Mononuclear cell (primary cell): ENCODE measurements around the gene IGSF5. TPM values are rescaled to one million over a fixed set of nuclear protein-coding genes. Genes with fewer than 3 reads are reported as not detected.
"Not testable (repeated sequence)": the region's sequence is repeated elsewhere in the genome, so short reads cannot be mapped to it uniquely, and the experiment has no call there.

Source experiments
- H3K27me3 ChIP-seq: 2 replicates; pipeline ENCODE4 v1.6.0; 2011; ENCODE audit warnings: low read length, control low read depth; ENCODE audit not compliant: insufficient read depth
- H3K4me1 ChIP-seq: 2 replicates; pipeline ENCODE4 v1.5.1; 2011; ENCODE audit warnings: mild to moderate bottlenecking, low read length, control low read depth; ENCODE audit not compliant: insufficient read depth
- H3K4me3 ChIP-seq: 2 replicates; pipeline ENCODE4 v1.5.1; 2011; ENCODE audit warnings: mild to moderate bottlenecking, low read length, moderate library complexity
- H3K9me3 ChIP-seq: 2 replicates; pipeline ENCODE4 v1.5.1; 2011; ENCODE audit warnings: low read depth, mild to moderate bottlenecking, control low read depth, low read length
- total RNA-seq: library from RNA; depleted of rRNA; stranded (reverse); fragments of >200 nt; gene quantifications from one replicate; pipeline ENCODE4 v1.2.3, GENCODE V29; 2012

Gene IGSF5
- total RNA-seq, 1 donor = not detected

GRCh38 chr21:39726133-39726532 lies 18.9 kb upstream of the IGSF5 start:
- Histone ChIP-seq H3K4me3 (no peak overlapping the region), H3K27me3 (no peaks in the 10 kb centered on the region), H3K9me3 (no peaks in the 10 kb centered on the region), H3K4me1 (no peaks in the 10 kb centered on the region)

- no peaks in the 10 kb centered on the region for H3K27me3 ChIP-seq
- H3K9me3 ChIP-seq = no peaks in the 10 kb centered on the region
- no peak overlapping the region for H3K4me3 ChIP-seq
- no peaks in the 10 kb centered on the region for H3K4me1 ChIP-seq
These were observed 17.4 kb upstream of the IGSF5 start for GRCh38 chr21:39727401-39728120.

- no peaks in the 10 kb centered on the region for H3K4me1 ChIP-seq
- no peak overlapping the region for H3K4me3 ChIP-seq
- H3K27me3 ChIP-seq = no peaks in the 10 kb centered on the region
- H3K9me3 ChIP-seq = no peaks in the 10 kb centered on the region
These were observed 16.6 kb upstream of the IGSF5 start for GRCh38 chr21:39728341-39728740.

- H3K4me1 ChIP-seq = no peaks in the 10 kb centered on the region
- no peak overlapping the region for H3K4me3 ChIP-seq
- H3K9me3 ChIP-seq = no peaks in the 10 kb centered on the region
- no peaks in the 10 kb centered on the region for H3K27me3 ChIP-seq
These were observed 14.4 kb upstream of the IGSF5 start for GRCh38 chr21:39730418-39731157.

GRCh38 chr21:39736716-39737115 lies 8.3 kb upstream of the IGSF5 start:
- Histone ChIP-seq H3K4me3 (no peak overlapping the region), H3K4me1 (no peaks in the 10 kb centered on the region), H3K27me3 (no peaks in the 10 kb centered on the region), H3K9me3 (no peaks in the 10 kb centered on the region)

- H3K27me3 ChIP-seq = no peaks in the 10 kb centered on the region
- H3K4me3 ChIP-seq = no peak overlapping the region
- H3K9me3 ChIP-seq = no peaks in the 10 kb centered on the region
- no peaks in the 10 kb centered on the region for H3K4me1 ChIP-seq
These were observed 7.5 kb upstream of the IGSF5 start for GRCh38 chr21:39737376-39738000.

- Histone ChIP-seq H3K27me3 (no peaks in the 10 kb centered on the region), H3K9me3 (no peaks in the 10 kb centered on the region), H3K4me3 (no peak overlapping the region), H3K4me1 (no peaks in the 10 kb centered on the region)
These were observed 6.4 kb upstream of the IGSF5 start for GRCh38 chr21:39738566-39738965.

- H3K4me1 ChIP-seq, H3K4me3 ChIP-seq, H3K27me3 ChIP-seq, H3K9me3 ChIP-seq: not testable (repeated sequence)
These were observed 5.5 kb upstream of the IGSF5 start for GRCh38 chr21:39739531-39739930.

- not testable (repeated sequence) for H3K27me3 ChIP-seq, H3K4me3 ChIP-seq, H3K4me1 ChIP-seq, H3K9me3 ChIP-seq
These were observed 2.4 kb upstream of the IGSF5 start for GRCh38 chr21:39742561-39742960.

GRCh38 chr21:39745332-39745731 lies 349 bp downstream of the IGSF5 start:
- H3K9me3 ChIP-seq, H3K4me1 ChIP-seq, H3K27me3 ChIP-seq, H3K4me3 ChIP-seq: not testable (repeated sequence)

GRCh38 chr21:39750670-39751069 lies 5.7 kb downstream of the IGSF5 start:
- H3K4me1 ChIP-seq = no peaks in the 10 kb centered on the region
- no peaks in the 10 kb centered on the region for H3K27me3 ChIP-seq
- H3K4me3 ChIP-seq = no peak overlapping the region
- H3K9me3 ChIP-seq = no peaks in the 10 kb centered on the region

GRCh38 chr21:39754811-39755210 lies 9.8 kb downstream of the IGSF5 start:
- H3K4me1 ChIP-seq = no peaks in the 10 kb centered on the region
- H3K27me3 ChIP-seq = no peaks in the 10 kb centered on the region
- H3K4me3 ChIP-seq = no peak overlapping the region
- H3K9me3 ChIP-seq = no peaks in the 10 kb centered on the region

- no peaks in the 10 kb centered on the region for H3K4me1 ChIP-seq
- no peak overlapping the region for H3K4me3 ChIP-seq
- no peaks in the 10 kb centered on the region for H3K9me3 ChIP-seq
- no peaks in the 10 kb centered on the region for H3K27me3 ChIP-seq
These were observed 11.3 kb downstream of the IGSF5 start for GRCh38 chr21:39756285-39756684.

- no peaks in the 10 kb centered on the region for H3K9me3 ChIP-seq
These were observed 18.4 kb downstream of the IGSF5 start for GRCh38 chr21:39763272-39763970.

GRCh38 chr21:39774227-39774626 lies 29.2 kb downstream of the IGSF5 start:
- H3K4me1 ChIP-seq = no peaks in the 10 kb centered on the region
- H3K27me3 ChIP-seq = no peaks in the 10 kb centered on the region
- no peaks in the 10 kb centered on the region for H3K9me3 ChIP-seq
- no peak overlapping the region for H3K4me3 ChIP-seq

More at GRCh38 chr21:39763272-39763970, 18.4 kb downstream of the IGSF5 start:
- H3K27me3 ChIP-seq = no peaks in the 10 kb centered on the region
- no peaks in the 10 kb centered on the region for H3K4me1 ChIP-seq
- no peak overlapping the region for H3K4me3 ChIP-seq
